Esophagus squamous epithelium (tissue), 5 donors: ENCODE measurements around the gene TPCN2. TPM values are rescaled to one million over a fixed set of nuclear protein-coding genes. Genes with fewer than 3 reads are reported as not detected.

Source experiments
- DNase-seq: peaks from one replicate; lab custom pipeline; 2025; lab: John Stamatoyannopoulos, UW
- H3K27ac ChIP-seq, 4 donors: fragments of 200-600 bp; sonication (generic); one replicate each; pipeline ENCODE4 v1.5.1; 2016 to 2019; ENCODE audit warnings: mild to moderate bottlenecking in 1 of 4
- H3K27me3 ChIP-seq, 4 donors: fragments of 200-600 bp; sonication (generic); 1 replicate in 3 of 4; 2 replicates in 1 of 4; pipeline versions ENCODE4 v1.5.1 to v1.6.0; 2017 to 2021; ENCODE audit warnings: antibody characterized with exemption in 1 of 4
- H3K36me3 ChIP-seq, 3 donors: fragments of 200-600 bp; sonication (generic); one replicate each; pipeline ENCODE4 v1.5.1; 2016 to 2019
- H3K4me1 ChIP-seq, 3 donors: fragments of 200-600 bp; sonication (generic); one replicate each; pipeline ENCODE4 v1.5.1; 2017 to 2019
- H3K4me3 ChIP-seq, 4 donors: fragments of 200-600 bp; sonication (generic); 1 replicate in 3 of 4; 2 replicates in 1 of 4; pipeline ENCODE4 v1.5.1; 2016 to 2019; ENCODE audit warnings: mild to moderate bottlenecking in 2 of 4, moderate library complexity in 1 of 4
- H3K9me3 ChIP-seq, 3 donors: fragments of 200-600 bp; sonication (generic); one replicate each; pipeline ENCODE4 v1.5.1; 2016 to 2019
- CTCF ChIP-seq, 6 experiments: fragments of 450-650 bp in 4 of 6; fragments of 200-600 bp in 2 of 6; sonication (generic) in 2 of 6; IDR thresholded peaks; one replicate each; pipeline ENCODE4 v1.5.1; 2016 to 2019; ENCODE audit warnings: antibody characterized with exemption in 6 of 6, mild to moderate bottlenecking in 4 of 6, moderate library complexity in 4 of 6
- POLR2A ChIP-seq, 4 donors: fragments of 450-650 bp; IDR thresholded peaks; one replicate each; pipeline ENCODE4 v1.6.1; 2017; ENCODE audit warnings: antibody characterized with exemption in 4 of 4, mild to moderate bottlenecking in 4 of 4, moderate library complexity in 3 of 4
- WGBS, 2 donors: methylation state at CpG; one replicate each; pipeline ENCODE4 v1.1.5; 2018; 5-methylcytosine and 5-hydroxymethylcytosine counted together
- intact Hi-C: fragments of 100-400 bp; cut with DNase I; formaldehyde crosslinking; loops from one replicate; pipeline ENCODE4 v1.15.0; 2022
- total RNA-seq, 4 donors: library from RNA; depleted of rRNA; stranded (reverse); fragments of >200 nt; gene quantifications; one replicate each; pipeline ENCODE4 v1.1.0, GENCODE V29; 2016
- donor health status: DM: yes; HTN: yes; CAD: no.

Gene TPCN2
- total RNA-seq, 4 donors from 2014 or later, result 7.9 to 12.0 (median 9.1) TPM

- H3K4me1 ChIP-seq, result peaks cover 0 to 64% (median 46%) of the 10 kb centered on the region in 3 donors
- DNase-seq, result no peak
- H3K27ac ChIP-seq, result peak overlapping the region in 3 of 4 donors; percentile 89 to 99 (median 95)
- no peaks in the 10 kb centered on the region for H3K27me3 ChIP-seq
- H3K9me3 ChIP-seq, result no peaks in the 10 kb centered on the region
- no peak for TF ChIP-seq POLR2A (IDR thresholded peaks at IDR 0.05)
- intact Hi-C loops, result no loop called here
- no peak overlapping the region for H3K4me3 ChIP-seq
- peaks cover 4 to 51% (median 12%) of the 10 kb centered on the region in 3 donors for H3K36me3 ChIP-seq
- WGBS, 2 donors, result 71 to 79% methylated on average over 7 to 14 of the region's 35 CpGs
Observed at GRCh38 chr11:69053546-69054396, 5.0 kb downstream of the TPCN2 start.

- Histone ChIP-seq H3K9me3 (no peaks in the 10 kb centered on the region), H3K36me3 (peaks cover 4 to 60% (median 19%) of the 10 kb centered on the region in 3 donors), H3K4me1 (peaks cover 0 to 58% (median 43%) of the 10 kb centered on the region in 3 donors), H3K27ac (no peak overlapping the region), H3K4me3 (no peak overlapping the region), H3K27me3 (no peaks in the 10 kb centered on the region)
- no peak for DNase-seq
- WGBS, 2 donors, result 94 to 96% methylated on average over 11 to 18 of the region's 31 CpGs
- TF ChIP-seq CTCF (IDR thresholded peaks at IDR 0.05), result no peak
- intact Hi-C loops, result no loop called here
Observed at GRCh38 chr11:69054397-69055211, 5.9 kb downstream of the TPCN2 start.

- Histone ChIP-seq H3K4me3 (no peak overlapping the region), H3K9me3 (no peaks in the 10 kb centered on the region), H3K4me1 (peaks cover 0 to 52% (median 37%) of the 10 kb centered on the region in 3 donors), H3K27ac (peak overlapping the region in 1 of 4 donors; percentile 32), H3K27me3 (no peaks in the 10 kb centered on the region), H3K36me3 (peaks cover 4 to 66% (median 20%) of the 10 kb centered on the region in 3 donors)
- no peak for TF ChIP-seq CTCF (IDR thresholded peaks at IDR 0.05)
- TF ChIP-seq POLR2A (IDR thresholded peaks at IDR 0.05), result no peak
- DNase-seq, result no peak
- intact Hi-C loops, result no loop called here
- 82 to 85% methylated on average over 2 to 6 of the region's 21 CpGs for WGBS, 2 donors
Observed at GRCh38 chr11:69055212-69055586, 6.5 kb downstream of the TPCN2 start.

- H3K9me3 ChIP-seq, result no peaks in the 10 kb centered on the region
- peaks cover 4 to 72% (median 20%) of the 10 kb centered on the region in 3 donors for H3K36me3 ChIP-seq
- H3K4me3 ChIP-seq, result no peak overlapping the region
- intact Hi-C loops, result no loop called here
- no peaks in the 10 kb centered on the region for H3K27me3 ChIP-seq
- DNase-seq, result no peak
- 51 to 72% methylated on average over 4 to 5 of the region's 22 CpGs for WGBS, 2 donors
- H3K4me1 ChIP-seq, result peaks cover 0 to 46% (median 32%) of the 10 kb centered on the region in 3 donors
- peak overlapping the region in 2 of 4 donors; percentile 21 to 32 for H3K27ac ChIP-seq
- TF ChIP-seq CTCF (IDR thresholded peaks at IDR 0.05), result no peak
Observed at GRCh38 chr11:69055598-69056516, 7.1 kb downstream of the TPCN2 start.

GRCh38 chr11:69057236-69057635, 8.5 kb downstream of the TPCN2 start:
- WGBS, 2 donors, result 92% methylated on average over 14 of the region's 15 CpGs; no CpG with 5 or more reads in 1 of the 2 donors
- H3K4me1 ChIP-seq, result peaks cover 0 to 32% (median 19%) of the 10 kb centered on the region in 3 donors
- H3K4me3 ChIP-seq, result no peak overlapping the region
- intact Hi-C loops, result no loop called here
- no peak overlapping the region for H3K27ac ChIP-seq
- no peaks in the 10 kb centered on the region for H3K27me3 ChIP-seq
- no peak for TF ChIP-seq POLR2A (IDR thresholded peaks at IDR 0.05)
- no peak for TF ChIP-seq CTCF (IDR thresholded peaks at IDR 0.05)
- no peak for DNase-seq
- H3K9me3 ChIP-seq, result no peaks in the 10 kb centered on the region
- peaks cover 6 to 82% (median 20%) of the 10 kb centered on the region in 3 donors for H3K36me3 ChIP-seq
